RWPE1 (cell line): ENCODE data around the gene IDUA.
"Not testable (repeated sequence)": the region's sequence is repeated elsewhere in the genome, so short reads cannot be mapped to it uniquely, and the experiment has no call there.

Experiments used
- CTCF ChIA-PET: fragments of 350-600 bp; sonication (Branson Sonifier 250); formaldehyde crosslinking; extraction: SDS; loops from one replicate; lab custom pipeline; 2021; lab: Yijun Ruan, JAX
- POLR2A ChIA-PET: fragments of 400-600 bp; formaldehyde crosslinking; extraction: SDS; loops from one replicate; lab custom pipeline; 2020; ENCODE audit warnings: antibody characterized with exemption; ENCODE audit not compliant: low non-redundant PET; lab: Yijun Ruan, JAX
- DNase-seq: peaks from one replicate; pipeline ENCODE4 v3.0.0; 2012; ENCODE audit warnings: low spot score
- H3K27ac ChIP-seq: fragments of 450-650 bp; 2 replicates; pipeline ENCODE4 v1.5.1; 2017
- CTCF ChIP-seq: fragments of 450-650 bp; conservative IDR thresholded peaks from 2 replicates; pipeline ENCODE4 v1.5.1; 2017; ENCODE audit warnings: low read depth, mild to moderate bottlenecking

Gene IDUA

GRCh38 chr4:973431-974397 lies 13.1 kb upstream of the IDUA start, which contains the start of gene DGKQ:
Gene DGKQ, minus strand, starts transcription at chr4:973569. Its CDS starts 87 bp downstream, at chr4:973482.
- TF ChIP-seq CTCF: no peak
- peak; percentile 87 for DNase-seq
- peak within 1 kb of the TSS; percentile 49 for H3K27ac ChIP-seq
- ChIA-PET POLR2A (no interaction called here), CTCF (no interaction called here)

GRCh38 chr4:974668-975067 lies 12.2 kb upstream of the IDUA start:
- H3K27ac ChIP-seq: 0 out of 2 replicates have a peak overlapping the region, but pooled peaks have one; percentile 11
- TF ChIP-seq CTCF: no peak
- no peak for DNase-seq
- CTCF ChIA-PET: no interaction called here
- POLR2A ChIA-PET: no interaction called here

- DNase-seq, CTCF ChIA-PET, H3K27ac ChIP-seq, POLR2A ChIA-PET: not testable (repeated sequence)
Measured at GRCh38 chr4:976016-976415, 10.8 kb upstream of the IDUA start.

- H3K27ac ChIP-seq: peak overlapping the region; percentile 77
- ChIA-PET CTCF (interaction anchor here (0.5 kb wide), 1 partner anchor 295 kb away, joined by 3 read pairs; no protein-coding TSS in a partner anchor), POLR2A (no interaction called here)
- DNase-seq: no peak
- TF ChIP-seq CTCF: no peak
Measured at GRCh38 chr4:978957-979701, 7.7 kb upstream of the IDUA start.

GRCh38 chr4:982291-982690 lies 4.6 kb upstream of the IDUA start:
- CTCF ChIA-PET: no interaction called here
- POLR2A ChIA-PET: no interaction called here
- no peak for TF ChIP-seq CTCF
- no peak overlapping the region for H3K27ac ChIP-seq
- no peak for DNase-seq

GRCh38 chr4:982814-983213 lies 4.0 kb upstream of the IDUA start:
- no peak for TF ChIP-seq CTCF
- no peak overlapping the region for H3K27ac ChIP-seq
- ChIA-PET CTCF (no interaction called here), POLR2A (no interaction called here)
- DNase-seq: no peak
